GM12891 (cell line): Measurements from ENCODE around the gene DNM1L.

Experiments used
- PAX5 ChIP-seq: IDR thresholded peaks from 2 replicates; pipeline ENCODE4 v1.6.1; 2011; ENCODE audit warnings: low read length, moderate library complexity, mild to moderate bottlenecking; ENCODE audit not compliant: insufficient read depth, severe bottlenecking
- POLR2A ChIP-seq: IDR thresholded peaks from 2 replicates; pipeline ENCODE4 v1.6.1; 2011; ENCODE audit warnings: low read depth, low read length, control low read depth
- POLR2AphosphoS5 ChIP-seq: IDR thresholded peaks from 2 replicates; pipeline ENCODE4 v1.6.1; 2011; ENCODE audit warnings: low read depth, low read length, control low read depth
- SPI1 ChIP-seq: IDR thresholded peaks from 2 replicates; pipeline ENCODE4 v1.6.1; 2011; ENCODE audit warnings: low read depth, low read length, control low read depth

DNA sequence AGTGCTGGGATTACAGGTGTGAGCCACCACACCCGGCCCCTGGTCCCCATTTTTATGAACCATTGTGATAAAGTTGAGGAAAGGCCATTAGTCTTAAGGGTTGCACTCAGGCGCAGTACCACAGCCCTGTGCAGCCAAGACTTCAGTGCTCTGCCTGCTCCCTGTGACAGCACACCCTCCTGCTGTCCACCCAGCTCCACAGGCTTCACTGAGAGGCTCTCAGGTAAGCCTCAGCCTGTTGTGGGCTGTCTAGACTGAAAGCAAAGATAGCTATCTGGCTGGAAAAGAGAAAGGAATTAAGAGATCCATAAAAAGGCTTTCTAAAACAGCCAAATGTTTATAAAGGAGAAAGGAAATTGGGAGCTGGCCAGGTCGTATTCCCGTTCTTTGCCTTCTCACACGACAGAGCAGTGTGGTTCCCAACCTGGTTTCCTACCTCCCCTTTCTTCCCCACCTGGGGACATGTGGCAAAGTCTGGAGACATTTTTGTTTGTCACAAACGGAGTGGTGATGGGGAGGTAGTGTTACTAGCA lies 19.1 kb upstream of the DNM1L start:
- TF ChIP-seq POLR2AphosphoS5, result no peak
- no peak for TF ChIP-seq POLR2A
- TF ChIP-seq PAX5, result no peak
- TF ChIP-seq SPI1, result no peak
